ENCODE measurements around the gene SPIB.
"Not testable (repeated sequence)": the region's sequence is repeated elsewhere in the genome, so short reads cannot be mapped to it uniquely, and the experiment has no call there.

SPIB gene

GRCh38 chr19:50418176-50419021, at the start of gene SPIB:
SPIB (plus strand) TSS chr19:50418938; CDS start chr19:50418963, 25 bp downstream.
- DNase-seq, result no peak

- no peak for DNase-seq
These were observed 46.7 kb upstream of the SPIB start for GRCh38 chr19:50371914-50372475.

- peak; percentile 97 for DNase-seq
These were observed 42.3 kb upstream of the SPIB start, which contains the start of gene NR1H2 for GRCh38 chr19:50376166-50377050. NR1H2 (plus strand) TSS chr19:50376457; CDS start chr19:50377606, 1,149 bp downstream.

GRCh38 chr19:50377051-50377461, 41.7 kb upstream of the SPIB start:
- peak; percentile 52 for DNase-seq

- DNase-seq, result no peak
These were observed 41.2 kb upstream of the SPIB start for GRCh38 chr19:50377517-50377916.

GRCh38 chr19:50378169-50378862, 40.4 kb upstream of the SPIB start:
- DNase-seq, result no peak

- DNase-seq, result no peak
These were observed 39.9 kb upstream of the SPIB start for GRCh38 chr19:50378863-50379236.

- DNase-seq, result no peak
These were observed 39.1 kb upstream of the SPIB start for GRCh38 chr19:50379602-50380001.

GRCh38 chr19:50380137-50380536, 38.6 kb upstream of the SPIB start:
- DNase-seq, result no peak

GRCh38 chr19:50380751-50381151, 38.0 kb upstream of the SPIB start:
- DNase-seq, result peak; percentile 47

GRCh38 chr19:50381881-50382729, 36.6 kb upstream of the SPIB start:
- no peak for DNase-seq

GRCh38 chr19:50383001-50383851, 35.5 kb upstream of the SPIB start:
- DNase-seq, result no peak

GRCh38 chr19:50383852-50384684, 34.7 kb upstream of the SPIB start, which contains the start of gene POLD1:
POLD1 (plus strand) TSS chr19:50384347; CDS start chr19:50398852, 14,505 bp downstream.
- peak; percentile 97 for DNase-seq

- DNase-seq, result no peak
These were observed 33.8 kb upstream of the SPIB start for GRCh38 chr19:50384685-50385535.

GRCh38 chr19:50387176-50387867, 31.4 kb upstream of the SPIB start:
- no peak for DNase-seq

GRCh38 chr19:50387868-50388245, 30.9 kb upstream of the SPIB start:
- DNase-seq, result no peak

- DNase-seq, result not testable (repeated sequence)
These were observed 28.4 kb upstream of the SPIB start for GRCh38 chr19:50390295-50390694.

GRCh38 chr19:50390952-50391351, 27.8 kb upstream of the SPIB start:
- DNase-seq, result not testable (repeated sequence)

Measured in femur (tissue), 1 donor.